HG02759 (cell line): ENCODE data around the gene BMP2.

Experiments used
- ATAC-seq: cut with Tn5 transposase; IDR thresholded peaks from one replicate; pipeline ENCODE4 v1.9.1; 2021; ENCODE audit warnings: mild to moderate bottlenecking, moderate library complexity; ENCODE audit not compliant: unreplicated experiment

Gene BMP2

GRCh38 chr20:6828794-6829423 lies 61.4 kb downstream of the BMP2 start:
- ATAC-seq, result peak; percentile 93

- no peak for ATAC-seq
Measured at GRCh38 chr20:6829510-6830116, 62.1 kb downstream of the BMP2 start.
